HG03139 (cell line): ENCODE results near the gene MMP10.
"Not testable (repeated sequence)": the region's sequence is repeated elsewhere in the genome, so short reads cannot be mapped to it uniquely, and the experiment has no call there.

Source experiments
- ATAC-seq: cut with Tn5 transposase; IDR thresholded peaks from one replicate; pipeline ENCODE4 v1.9.1; 2021; ENCODE audit not compliant: unreplicated experiment

MMP10 gene

GRCh38 chr11:102784380-102784779 lies 4.0 kb upstream of the MMP10 start:
- ATAC-seq: no peak

GRCh38 chr11:102783720-102784119 lies 3.3 kb upstream of the MMP10 start:
- ATAC-seq: no peak

- no peak for ATAC-seq
These were observed 2.6 kb upstream of the MMP10 start for GRCh38 chr11:102783016-102783415.

GRCh38 chr11:102781676-102782075 lies 1.2 kb upstream of the MMP10 start:
- ATAC-seq: no peak

GRCh38 chr11:102776454-102776853 lies 4.0 kb downstream of the MMP10 start:
- ATAC-seq: no peak

- ATAC-seq: no peak
These were observed 7.0 kb downstream of the MMP10 start for GRCh38 chr11:102773386-102773785.

GRCh38 chr11:102771351-102771750 lies 9.1 kb downstream of the MMP10 start:
- no peak for ATAC-seq

GRCh38 chr11:102770191-102770590 lies 10.2 kb downstream of the MMP10 start:
- ATAC-seq: no peak

GRCh38 chr11:102767800-102768199 lies 12.6 kb downstream of the MMP10 start:
- ATAC-seq: no peak

GRCh38 chr11:102763440-102763839 lies 17.0 kb downstream of the MMP10 start:
- no peak for ATAC-seq

GRCh38 chr11:102762361-102762767 lies 18.1 kb downstream of the MMP10 start:
- no peak for ATAC-seq

- no peak for ATAC-seq
These were observed 18.7 kb downstream of the MMP10 start for GRCh38 chr11:102761646-102762238.

GRCh38 chr11:102760344-102761035 lies 19.9 kb downstream of the MMP10 start:
- no peak for ATAC-seq

- no peak for ATAC-seq
These were observed 22.4 kb downstream of the MMP10 start for GRCh38 chr11:102757823-102758549.

- ATAC-seq: no peak
These were observed 27.2 kb downstream of the MMP10 start for GRCh38 chr11:102753267-102753666.

GRCh38 chr11:102751673-102752072 lies 28.8 kb downstream of the MMP10 start:
- ATAC-seq: no peak

GRCh38 chr11:102749101-102749722 lies 31.2 kb downstream of the MMP10 start:
- ATAC-seq: no peak

GRCh38 chr11:102746746-102747578 lies 33.5 kb downstream of the MMP10 start:
- ATAC-seq: not testable (repeated sequence)

- no peak for ATAC-seq
These were observed 45.8 kb downstream of the MMP10 start for GRCh38 chr11:102734650-102735049.

GRCh38 chr11:102733232-102733875 lies 47.1 kb downstream of the MMP10 start:
- peak; percentile 88 for ATAC-seq
